SK-N-SH (cell line): ENCODE results near the gene MAU2. TPM values are rescaled to one million over a fixed set of nuclear protein-coding genes. Genes with fewer than 3 reads are reported as not detected.

Experiments
- CTCF ChIA-PET: fragments of 300-600, 350-600 bp; formaldehyde crosslinking; extraction: SDS; loops from one replicate; lab custom pipeline; 2021; lab: Yijun Ruan, JAX
- POLR2A ChIA-PET: fragments of 350-600 bp; sonication (Branson Sonifier 250); formaldehyde crosslinking; extraction: SDS; loops from one replicate; lab custom pipeline; 2020; ENCODE audit warnings: antibody characterized with exemption, inconsistent platforms; lab: Yijun Ruan, JAX
- DNase-seq: peaks from one replicate; pipeline ENCODE4 v3.0.0; 2012
- H2AFZ ChIP-seq: fragments of 200-600 bp; sonication (generic); 2 replicates; pipeline ENCODE4 v1.8.1; 2016; ENCODE audit warnings: antibody characterized with exemption, mild to moderate bottlenecking, low read depth
- H3F3A ChIP-seq: fragments of 200-600 bp; sonication (generic); replicated peaks from 2 replicates; pipeline ENCODE3; 2016; ENCODE audit warnings: antibody characterized with exemption, mild to moderate bottlenecking; ENCODE audit not compliant: insufficient read depth
- H3K27ac ChIP-seq, 2 experiments: fragments of 200-500 bp in 1 of 2; fragments of 200-600 bp in 1 of 2; sonication (Bioruptor generic) in 1 of 2; sonication (generic), shearing (Covaris generic) in 1 of 2; 2 replicates each; pipeline versions ENCODE4 v1.5.1 to v1.6.1; 2014 to 2016; ENCODE audit warnings: low read depth in 2 of 2, inconsistent platforms in 1 of 2, low read length in 1 of 2, mild to moderate bottlenecking in 1 of 2, mixed read lengths in 1 of 2
- H3K27me3 ChIP-seq: fragments of 200-600 bp; sonication (generic), shearing (Covaris generic); 2 replicates; pipeline ENCODE4 v1.6.1; 2016; ENCODE audit warnings: mixed run types; ENCODE audit not compliant: insufficient read depth
- H3K36me3 ChIP-seq, 2 experiments: fragments of 200-500 bp in 1 of 2; fragments of 200-600 bp in 1 of 2; sonication (Bioruptor generic) in 1 of 2; sonication (generic) in 1 of 2; replicated peaks in 1 of 2; 2 replicates each; pipeline versions ENCODE3 to v1.5.1; 2014 to 2016; ENCODE audit warnings: low read length in 1 of 2, mild to moderate bottlenecking in 1 of 2; ENCODE audit not compliant: insufficient read depth in 2 of 2, control insufficient read depth in 1 of 2
- H3K4me1 ChIP-seq, 2 experiments: fragments of 200-500 bp in 1 of 2; fragments of 200-600 bp in 1 of 2; sonication (Bioruptor generic) in 1 of 2; sonication (generic), shearing (Covaris generic) in 1 of 2; 2 replicates each; pipeline versions ENCODE4 v1.5.1 to v1.6.1; 2014 to 2016; ENCODE audit warnings: low read depth in 1 of 2, low read length in 1 of 2, mixed run types in 1 of 2; ENCODE audit not compliant: insufficient read depth in 2 of 2, control insufficient read depth in 1 of 2
- H3K4me2 ChIP-seq: fragments of 200-600 bp; sonication (generic), shearing (Covaris generic); 2 replicates; pipeline ENCODE4 v1.6.1; 2017; ENCODE audit warnings: mixed run types
- H3K4me3 ChIP-seq, 2 experiments: fragments of 200-500 bp in 1 of 2; fragments of 200-600 bp in 1 of 2; sonication (Bioruptor generic) in 1 of 2; sonication (generic), shearing (Covaris generic) in 1 of 2; 2 replicates each; pipeline versions ENCODE4 v1.5.1 to v1.8.1; 2014 to 2016; ENCODE audit warnings: low read depth in 2 of 2, inconsistent platforms in 1 of 2, low read length in 1 of 2, mild to moderate bottlenecking in 1 of 2, mixed read lengths in 1 of 2, moderate library complexity in 1 of 2
- H3K79me2 ChIP-seq: fragments of 200-600 bp; sonication (generic); 2 replicates; pipeline ENCODE4 v1.8.1; 2017; ENCODE audit warnings: mild to moderate bottlenecking; ENCODE audit not compliant: insufficient read depth
- H3K9ac ChIP-seq: fragments of 200-600 bp; sonication (generic); 2 replicates; pipeline ENCODE4 v1.6.1; 2017; ENCODE audit warnings: mixed run types
- H3K9me2 ChIP-seq: fragments of 200-600 bp; sonication (generic); 2 replicates; pipeline ENCODE4 v1.6.1; 2017; ENCODE audit warnings: mixed run types
- H3K9me3 ChIP-seq: fragments of 200-600 bp; sonication (generic); 2 replicates; pipeline ENCODE4 v1.6.1; 2017; ENCODE audit warnings: mixed run types, mild to moderate bottlenecking, moderate library complexity
- H4K20me1 ChIP-seq: fragments of 200-600 bp; sonication (generic); 2 replicates; pipeline ENCODE4 v1.6.1; 2017; ENCODE audit warnings: mild to moderate bottlenecking, mixed run types; ENCODE audit not compliant: insufficient read depth
- ELF1 ChIP-seq: IDR thresholded peaks from 2 replicates; pipeline ENCODE4 v1.4.0; 2012
- FOXJ3 ChIP-seq: sonication (generic); formaldehyde crosslinking; IDR thresholded peaks from 2 replicates; pipeline ENCODE4 v1.5.1; 2020; ENCODE audit warnings: mild to moderate bottlenecking, missing genetic modification reagents
- FOXM1 ChIP-seq: IDR thresholded peaks from 2 replicates; pipeline ENCODE4 v1.4.0; 2012; ENCODE audit warnings: low read depth, mild to moderate bottlenecking
- GABPA ChIP-seq: IDR thresholded peaks from 2 replicates; pipeline ENCODE4 v1.4.0; 2012; ENCODE audit warnings: low read depth, mild to moderate bottlenecking
- MEF2A ChIP-seq: IDR thresholded peaks from 2 replicates; pipeline ENCODE4 v1.4.0; 2012; ENCODE audit warnings: low read depth, borderline replicate concordance
- PBX3 ChIP-seq: IDR thresholded peaks from 2 replicates; pipeline ENCODE4; 2012
- RFX5 ChIP-seq: IDR thresholded peaks from 2 replicates; pipeline ENCODE4 v1.6.1; 2012; ENCODE audit warnings: mild to moderate bottlenecking, improper control_type of control experiment, low read length
- RXRA ChIP-seq: IDR thresholded peaks from 2 replicates; pipeline ENCODE4 v1.4.0; 2012; ENCODE audit warnings: low read depth, mild to moderate bottlenecking, borderline replicate concordance
- TAF1 ChIP-seq: IDR thresholded peaks from 2 replicates; pipeline ENCODE4 v1.6.1; 2012; ENCODE audit warnings: low read depth, mild to moderate bottlenecking, low read length, moderate library complexity, borderline replicate concordance
- TCF12 ChIP-seq: IDR thresholded peaks from 2 replicates; pipeline ENCODE4 v1.4.0; 2012
- TEAD4 ChIP-seq: IDR thresholded peaks from 2 replicates; pipeline ENCODE4 v1.4.0; 2012; ENCODE audit warnings: mild to moderate bottlenecking, borderline replicate concordance; ENCODE audit not compliant: insufficient read depth
- WGBS: methylation state at CpG from one replicate; pipeline ENCODE4 v1.1.6; 2017; ENCODE audit warnings: low lambda C conversion rate; 5-methylcytosine and 5-hydroxymethylcytosine counted together
- polyA plus RNA-seq, 3 experiments: library from polyadenylated mRNA; depleted of rRNA; stranded (reverse); fragments of >200 nt; gene quantifications; 2 replicates each; pipeline ENCODE4 v1.2.3, GENCODE V29; 2012
- TF ChIP-seq, protein P1 (sequence below): fragments of 150-350 bp; IDR thresholded peaks from 2 replicates; pipeline ENCODE4 v1.6.1; 2017; ENCODE audit warnings: antibody characterized with exemption, low read length, low read depth, borderline replicate concordance
- TF ChIP-seq, protein P2 (sequence below): IDR thresholded peaks from 2 replicates; pipeline ENCODE4 v1.4.0; 2012; ENCODE audit warnings: low read depth

The MAU2 gene
- polyA plus RNA-seq, 1 of the 3 experiments (the other 2 are of a cell fraction): 17.6 TPM

- Histone ChIP-seq H3F3A (no peaks in the 10 kb centered on the region), H3K4me1 (peaks cover 0 to 17% of the 10 kb centered on the region in 2 experiments; a peak in 1 of 4 replicates), H2AFZ (no peak overlapping the region), H3K79me2 (no peaks in the 10 kb centered on the region), H3K4me3 (no peak overlapping the region), H4K20me1 (no peaks in the 10 kb centered on the region), H3K27ac (no peak overlapping the region), H3K9ac (no peak overlapping the region), H3K36me3 (peaks cover 0 to 55% of the 10 kb centered on the region in 2 experiments), H3K27me3 (no peaks in the 10 kb centered on the region), H3K4me2 (no peak overlapping the region), H3K9me2 (no peaks in the 10 kb centered on the region), H3K9me3 (no peaks in the 10 kb centered on the region)
- TF ChIP-seq PBX3 (no peak), TAF1 (no peak), ELF1 (no peak)
- CTCF ChIA-PET: interaction anchor here (1.9 kb wide), 1 partner anchor 42 kb away, joined by 7 read pairs; no protein-coding TSS in a partner anchor
- POLR2A ChIA-PET: no interaction called here
- no peak for DNase-seq
- WGBS: 98% methylated on average over 11 of the region's 12 CpGs
These were observed 20.0 kb upstream of the MAU2 start for GRCh38 chr19:19300613-19301012.

DNA sequence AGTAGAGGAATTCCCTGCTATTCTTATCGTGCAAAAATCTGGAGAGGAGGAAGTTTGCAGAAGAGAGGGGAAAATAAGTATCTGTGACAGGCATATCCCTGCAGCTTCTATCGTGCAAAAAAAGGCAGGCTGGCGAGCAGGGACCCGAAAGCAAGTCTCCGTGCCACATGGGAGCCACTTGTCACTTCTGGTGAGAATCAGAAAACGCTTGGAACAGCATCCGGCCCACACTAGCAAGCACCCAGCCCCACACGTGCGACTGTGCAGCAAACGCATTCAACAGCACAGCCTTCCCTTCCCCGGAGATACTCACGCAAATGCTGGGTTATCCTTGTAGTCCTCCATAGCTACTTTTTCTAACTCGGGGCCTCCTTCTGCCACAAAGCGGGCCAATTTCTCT lies 17.2 kb upstream of the MAU2 start:
- DNase-seq: no peak
- Histone ChIP-seq H3K4me3 (no peak overlapping the region), H3F3A (no peaks in the 10 kb centered on the region), H3K9me2 (no peaks in the 10 kb centered on the region), H3K79me2 (0 out of 2 replicates have a peak, but pooled peaks cover 4% of the 10 kb centered on the region), H2AFZ (no peak overlapping the region), H3K9ac (no peak overlapping the region), H4K20me1 (no peaks in the 10 kb centered on the region), H3K4me2 (no peak overlapping the region), H3K36me3 (peaks cover 0 to 60% of the 10 kb centered on the region in 2 experiments), H3K4me1 (peaks cover 0 to 17% of the 10 kb centered on the region in 2 experiments; a peak in 1 of 4 replicates), H3K27ac (no peak overlapping the region), H3K27me3 (no peaks in the 10 kb centered on the region), H3K9me3 (no peaks in the 10 kb centered on the region)
- 97% methylated on average over 11 of the region's 14 CpGs for WGBS
- ChIA-PET CTCF (no interaction called here), POLR2A (no interaction called here)
- no peak for TF ChIP-seq GABPA
- no peak for TF ChIP-seq RFX5
- TF ChIP-seq, protein P1, sequence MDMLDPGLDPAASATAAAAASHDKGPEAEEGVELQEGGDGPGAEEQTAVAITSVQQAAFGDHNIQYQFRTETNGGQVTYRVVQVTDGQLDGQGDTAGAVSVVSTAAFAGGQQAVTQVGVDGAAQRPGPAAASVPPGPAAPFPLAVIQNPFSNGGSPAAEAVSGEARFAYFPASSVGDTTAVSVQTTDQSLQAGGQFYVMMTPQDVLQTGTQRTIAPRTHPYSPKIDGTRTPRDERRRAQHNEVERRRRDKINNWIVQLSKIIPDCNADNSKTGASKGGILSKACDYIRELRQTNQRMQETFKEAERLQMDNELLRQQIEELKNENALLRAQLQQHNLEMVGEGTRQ: no peak
- no peak for TF ChIP-seq TEAD4
- TF ChIP-seq, protein P2, sequence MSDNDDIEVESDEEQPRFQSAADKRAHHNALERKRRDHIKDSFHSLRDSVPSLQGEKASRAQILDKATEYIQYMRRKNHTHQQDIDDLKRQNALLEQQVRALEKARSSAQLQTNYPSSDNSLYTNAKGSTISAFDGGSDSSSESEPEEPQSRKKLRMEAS: no peak
- no peak for TF ChIP-seq RXRA
- TF ChIP-seq MEF2A: no peak
- no peak for TF ChIP-seq FOXM1
- no peak for TF ChIP-seq FOXJ3 (CRISPR knock-in tag)
- no peak for TF ChIP-seq TCF12
